ENCODE data around the gene PATZ1.

GRCh38 chr22:31329029-31329428, 17.1 kb downstream of the PATZ1 start:
- TF ChIP-seq REST (IDR thresholded peaks at IDR 0.05; ENCODE audit: unreplicated experiment) (no peak), CTCF (conservative IDR thresholded peaks at IDR 0.05; ENCODE audit: low read depth in 2 of 2) (no peak), CREB1 (CRISPR knock-in tag; IDR thresholded peaks at IDR 0.05; ENCODE audit: low read depth) (no peak), ETS1 (IDR thresholded peaks at IDR 0.05) (no peak), NANOG (IDR thresholded peaks at IDR 0.05; ENCODE audit: borderline replicate concordance) (no peak), POLR2AphosphoS5 (IDR thresholded peaks at IDR 0.05; ENCODE audit: low read depth) (no peak), ZNF331 (CRISPR knock-in tag; IDR thresholded peaks at IDR 0.05; ENCODE audit: low read depth) (no peak), ZNF114 (CRISPR knock-in tag; IDR thresholded peaks at IDR 0.05) (no peak), EZH2 (IDR thresholded peaks at IDR 0.05; ENCODE audit: low read depth, unreplicated experiment) (no peak), EZH2phosphoT487 (IDR thresholded peaks at IDR 0.05; ENCODE audit: unreplicated experiment) (no peak), STAT1 (IDR thresholded peaks at IDR 0.05; ENCODE audit: unreplicated experiment) (no peak), JUNB (IDR thresholded peaks at IDR 0.05; ENCODE audit: unreplicated experiment) (no peak), ZNF462 (CRISPR knock-in tag; IDR thresholded peaks at IDR 0.05) (no peak)

Measured in GM23338 (cell line).